ENCODE measurements around the gene RNF222.
"Not testable (repeated sequence)": the region's sequence is repeated elsewhere in the genome, so short reads cannot be mapped to it uniquely, and the experiment has no call there.

RNF222 gene

GRCh38 chr17:8378117-8378516 lies 19.5 kb downstream of the RNF222 start:
- not testable (repeated sequence) for DNase-seq (ENCODE audit: low spot score)

DNA sequence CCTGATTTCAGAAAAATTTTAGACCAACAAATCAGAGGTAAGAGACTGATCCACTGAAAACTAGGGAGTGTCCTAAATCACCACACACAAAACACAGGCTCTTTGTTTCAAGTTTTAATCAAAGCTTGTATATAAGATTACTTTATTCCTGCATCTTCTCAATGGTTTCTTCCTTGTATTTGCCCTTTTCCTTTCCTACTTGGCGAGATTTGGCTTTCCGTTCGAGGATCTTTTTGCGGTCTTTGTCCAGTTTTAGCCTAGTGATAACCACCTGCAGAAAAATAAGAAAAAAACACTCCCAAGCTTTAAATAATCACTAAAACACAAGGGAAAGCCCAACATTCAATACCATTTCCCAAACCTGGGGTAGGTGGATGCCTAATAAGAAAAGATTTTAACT lies 20.2 kb downstream of the RNF222 start:
- DNase-seq (ENCODE audit: low spot score), result no peak

DNA sequence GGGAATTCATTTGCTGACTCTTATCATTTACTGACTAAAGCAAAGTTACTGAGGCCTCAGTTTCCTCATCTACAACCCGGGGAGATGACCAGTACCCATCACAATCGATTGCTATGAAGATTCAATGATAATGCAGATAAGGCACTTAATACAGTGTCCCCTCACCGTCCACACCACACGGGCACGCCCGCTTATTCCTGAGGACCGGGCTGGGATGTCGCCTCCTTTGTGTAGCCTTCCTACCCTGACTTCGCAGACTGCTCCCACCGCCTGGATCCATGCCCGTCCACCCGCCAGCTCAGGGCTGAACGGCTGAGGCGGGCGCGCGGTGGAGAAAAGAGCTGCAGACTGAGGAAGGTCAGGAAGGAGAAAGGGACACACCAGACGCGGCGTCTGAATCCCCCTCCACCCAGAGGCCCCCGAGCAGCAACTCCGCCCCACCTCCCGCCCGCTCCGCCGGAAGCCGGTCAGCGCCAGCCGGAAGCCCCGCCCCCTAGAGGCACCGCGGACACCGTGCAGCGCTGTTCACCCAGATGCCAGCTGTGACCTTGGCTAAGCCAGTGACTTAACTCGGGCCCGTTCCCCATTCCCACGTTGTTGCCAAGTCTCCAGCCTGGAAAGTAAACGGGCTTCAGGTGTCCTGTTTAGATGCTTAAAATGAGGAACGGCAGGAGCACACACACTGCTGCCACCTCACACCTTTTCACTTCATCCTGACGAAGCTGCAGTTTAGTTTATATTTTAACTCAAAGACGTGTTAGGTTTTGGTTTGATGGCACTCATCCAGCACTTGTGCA lies 21.2 kb downstream of the RNF222 start, which contains the start of gene KRABD2:
KRABD2 (minus strand) TSS at position 434 of the 797 bp plus-strand sequence.
- peak; percentile 93 for DNase-seq (ENCODE audit: low spot score)

DNA sequence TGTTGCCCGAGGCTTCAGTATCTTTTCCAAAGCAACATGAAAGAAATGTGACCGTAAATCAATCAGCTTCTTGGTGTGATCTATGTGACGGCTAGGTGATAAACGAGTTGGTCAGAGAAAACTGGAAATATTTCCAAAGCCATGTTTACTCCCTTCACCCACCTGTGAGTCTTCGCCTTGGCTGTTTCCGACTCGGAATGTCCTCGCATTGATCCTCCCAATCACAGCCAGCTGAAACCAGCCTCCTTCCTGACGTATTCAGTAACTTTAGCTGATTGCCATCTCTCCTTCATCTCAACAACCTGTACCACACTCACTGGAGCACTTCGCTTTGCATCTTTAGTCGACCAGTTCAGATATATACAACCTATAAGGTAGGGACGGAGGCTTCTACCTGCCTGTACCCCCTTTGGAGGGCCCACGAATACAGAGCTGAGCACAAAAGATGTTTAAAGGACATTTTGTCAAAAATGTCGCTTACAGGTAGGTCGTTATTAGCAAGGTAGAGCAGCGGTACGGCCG lies 21.8 kb downstream of the RNF222 start:
- DNase-seq (ENCODE audit: low spot score), result no peak

- not testable (repeated sequence) for DNase-seq (ENCODE audit: low spot score)
Observed at GRCh38 chr17:8373856-8374255, 23.8 kb downstream of the RNF222 start.

GRCh38 chr17:8372422-8372821 lies 25.2 kb downstream of the RNF222 start:
- DNase-seq (ENCODE audit: low spot score), result no peak

DNA sequence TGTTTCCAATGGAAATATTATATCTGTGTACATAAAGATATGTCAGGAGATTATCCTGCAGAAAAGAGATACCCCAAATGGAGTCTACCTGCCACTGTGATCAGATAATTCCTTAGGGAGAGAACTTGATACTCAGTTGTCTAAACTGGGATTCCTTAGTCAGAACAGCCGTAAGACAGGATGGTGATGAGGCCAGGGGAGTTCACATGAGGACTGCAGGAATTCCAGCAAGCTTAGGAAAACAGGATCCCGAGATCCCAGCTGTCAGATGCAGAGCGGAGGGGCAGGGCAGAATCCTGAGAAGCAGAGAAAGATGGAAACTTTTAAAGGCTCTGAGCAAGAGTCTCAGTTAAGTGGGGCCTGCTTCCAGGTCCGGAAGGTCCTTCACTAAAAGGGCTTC lies 25.8 kb downstream of the RNF222 start:
- DNase-seq (ENCODE audit: low spot score), result no peak

GRCh38 chr17:8369944-8370343 lies 27.7 kb downstream of the RNF222 start:
- DNase-seq (ENCODE audit: low spot score), result no peak

DNA sequence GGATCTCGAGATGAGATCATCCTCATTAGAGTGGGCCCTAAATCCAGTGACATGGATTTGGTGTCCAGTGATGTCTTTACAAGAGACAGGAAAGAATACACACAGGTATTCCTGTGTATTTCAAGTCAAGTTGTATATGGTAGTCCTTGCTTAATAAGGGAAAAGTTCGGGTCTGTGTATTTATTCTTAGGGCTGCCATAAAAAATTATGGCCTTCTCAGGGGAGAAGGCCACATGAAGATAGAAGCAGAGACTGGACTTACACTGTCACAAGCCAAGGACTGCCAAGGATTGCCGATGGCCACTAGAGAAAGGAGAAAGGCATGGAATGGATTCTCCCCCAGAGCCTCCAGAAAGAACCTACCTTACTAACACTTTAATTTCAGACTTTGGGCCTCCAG lies 29.4 kb downstream of the RNF222 start:
- no peak for DNase-seq (ENCODE audit: low spot score)

DNA sequence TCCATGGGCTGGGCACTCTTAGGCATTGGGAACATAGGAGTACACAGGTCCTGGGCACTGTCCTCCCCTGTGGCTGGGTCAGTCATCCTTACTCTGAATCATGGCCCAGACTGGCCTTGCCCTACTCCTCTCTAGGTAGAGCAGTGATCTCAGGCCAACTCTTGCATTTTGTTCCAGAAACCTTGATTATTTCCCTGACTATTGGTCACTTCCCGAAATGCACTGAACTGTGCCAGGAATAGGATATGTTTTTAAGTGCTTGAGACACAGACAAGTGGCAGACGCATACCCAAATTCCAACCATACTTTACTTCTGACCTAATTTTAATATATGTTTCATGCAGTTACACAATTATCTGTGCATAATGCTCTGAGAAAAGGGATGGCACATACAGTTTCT lies 31.4 kb downstream of the RNF222 start:
- no peak for DNase-seq (ENCODE audit: low spot score)

GRCh38 chr17:8365143-8365542 lies 32.5 kb downstream of the RNF222 start:
- no peak for DNase-seq (ENCODE audit: low spot score)

- no peak for DNase-seq (ENCODE audit: low spot score)
Observed at GRCh38 chr17:8362651-8363332, 34.8 kb downstream of the RNF222 start.

- DNase-seq (ENCODE audit: low spot score), result no peak
Observed at GRCh38 chr17:8360751-8361150, 36.9 kb downstream of the RNF222 start.

GRCh38 chr17:8360260-8360659 lies 37.4 kb downstream of the RNF222 start:
- no peak for DNase-seq (ENCODE audit: low spot score)

GRCh38 chr17:8359769-8360168 lies 37.9 kb downstream of the RNF222 start:
- no peak for DNase-seq (ENCODE audit: low spot score)

DNA sequence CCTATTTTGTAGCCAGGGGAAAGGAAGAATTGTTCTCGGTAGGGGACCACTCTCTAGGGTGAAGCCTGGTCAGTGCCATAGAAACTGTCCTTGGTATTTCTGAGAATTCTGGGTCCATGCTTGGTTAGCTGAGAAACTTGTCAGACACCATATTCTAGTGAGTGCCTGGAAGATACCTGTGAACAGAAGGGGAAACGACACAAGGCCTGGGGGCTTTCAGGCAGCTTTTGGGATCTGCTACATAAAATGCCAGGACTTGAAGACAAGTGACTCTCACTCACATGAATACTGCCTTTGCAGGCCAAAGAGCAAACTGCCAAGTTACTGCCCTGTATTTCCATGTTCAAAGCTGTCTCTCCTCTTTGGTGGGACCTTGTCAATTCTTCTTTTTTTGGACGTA lies 39.7 kb downstream of the RNF222 start:
- DNase-seq (ENCODE audit: low spot score), result no peak

- no peak for DNase-seq (ENCODE audit: low spot score)
Observed at GRCh38 chr17:8354236-8354635, 43.4 kb downstream of the RNF222 start.

GRCh38 chr17:8353736-8354135 lies 43.9 kb downstream of the RNF222 start:
- no peak for DNase-seq (ENCODE audit: low spot score)

DNA sequence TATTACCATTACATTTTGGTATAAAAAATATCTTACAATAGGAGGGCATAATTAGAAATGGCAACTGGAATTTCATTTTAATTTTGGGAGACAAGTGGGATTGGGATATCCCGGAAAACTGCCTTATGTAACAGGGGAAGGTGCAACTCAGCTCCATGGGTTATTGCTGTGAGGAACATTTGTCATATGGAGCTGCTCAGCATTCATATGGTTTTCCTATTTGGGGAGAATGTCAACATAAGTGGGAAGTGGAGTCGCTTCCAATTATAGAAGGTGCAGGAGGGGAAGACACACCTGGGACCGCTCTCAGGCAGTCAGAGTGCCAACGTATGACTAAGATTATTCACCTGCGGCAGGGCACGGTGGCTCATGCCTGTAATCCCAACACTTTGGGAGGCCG lies 47.3 kb downstream of the RNF222 start:
- DNase-seq (ENCODE audit: low spot score), result no peak

- not testable (repeated sequence) for DNase-seq (ENCODE audit: low spot score)
Observed at GRCh38 chr17:8347001-8347400, 50.6 kb downstream of the RNF222 start.

DNA sequence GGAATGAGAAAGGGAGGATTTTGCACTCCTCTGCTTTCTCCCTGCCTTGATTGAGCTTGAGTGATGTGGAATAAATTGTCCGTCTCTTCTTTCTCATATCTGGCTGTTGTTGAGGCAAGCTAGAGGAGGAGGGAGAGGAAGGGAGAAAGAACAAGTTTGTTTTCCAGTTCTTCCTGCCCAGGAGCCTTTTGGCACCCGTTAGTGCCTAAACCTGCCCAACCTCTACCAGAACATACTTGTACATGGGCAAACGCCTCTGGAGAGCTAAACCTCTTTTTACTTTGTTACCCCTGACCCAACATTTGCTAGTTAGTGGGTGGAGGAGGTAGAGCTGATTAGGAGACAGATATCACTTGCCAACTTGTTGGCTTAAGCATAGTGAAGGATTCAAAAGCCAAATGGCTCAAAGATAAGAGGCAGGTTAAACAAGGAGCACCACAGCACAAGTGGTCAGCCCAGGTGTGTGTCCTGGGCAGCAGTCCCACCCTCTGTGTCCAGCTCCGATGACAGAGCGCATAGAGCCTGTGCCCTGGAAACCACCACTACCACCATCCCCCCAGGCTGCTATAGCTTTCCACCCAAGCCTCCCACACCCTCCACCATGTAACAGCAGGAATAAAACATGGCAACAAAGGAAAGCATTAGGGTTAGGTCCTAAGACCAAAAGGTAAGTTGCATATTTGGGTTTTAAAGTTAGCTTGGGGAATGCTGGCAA lies 51.5 kb downstream of the RNF222 start:
- DNase-seq (ENCODE audit: low spot score), result no peak

DNA sequence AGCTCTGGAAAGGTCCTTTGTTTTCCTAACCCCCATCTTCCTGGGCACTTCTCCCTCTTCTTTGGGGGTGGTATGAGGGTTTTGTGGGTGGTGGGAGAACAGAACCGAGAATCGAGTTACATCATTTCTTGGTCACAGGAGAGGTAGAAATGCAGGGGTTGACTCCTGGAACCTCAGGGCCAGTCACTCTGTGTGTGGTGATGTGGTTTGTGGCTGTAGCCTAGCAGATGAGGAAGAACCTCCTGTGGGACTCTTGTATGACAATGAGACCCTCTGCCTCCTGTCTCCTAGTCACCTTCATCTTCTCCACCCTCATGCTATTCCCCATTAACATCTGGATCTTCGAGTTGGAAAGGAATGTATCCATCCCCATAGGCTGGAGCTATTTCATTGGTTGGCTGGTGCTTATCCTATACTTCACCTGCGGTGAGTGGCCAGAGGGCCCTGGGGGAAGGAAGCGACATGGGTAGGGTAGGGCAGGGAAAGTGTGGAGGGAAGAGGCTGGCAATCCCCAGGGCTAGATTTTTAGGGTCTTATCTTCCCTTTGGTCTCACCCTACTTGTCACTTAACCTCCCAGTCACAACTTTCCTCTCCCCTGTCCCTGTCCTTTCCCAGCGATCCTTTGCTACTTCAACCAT lies 52.5 kb downstream of the RNF222 start:
- DNase-seq (ENCODE audit: low spot score), result no peak
